Neural cell (in vitro differentiated cells): ENCODE measurements around the gene SNRPD2. TPM values are rescaled to one million over a fixed set of nuclear protein-coding genes. Genes with fewer than 3 reads are reported as not detected.

Experiments
- H2AFZ ChIP-seq: fragments of 200-600, 300-800 bp; sonication (generic), shearing (Covaris generic); 2 replicates; pipeline ENCODE4 v1.6.0; 2014; ENCODE audit warnings: low read depth, mild to moderate bottlenecking, antibody characterized with exemption, low read length, moderate library complexity
- H3F3A ChIP-seq: fragments of 200-600 bp; shearing (Covaris generic); 2 replicates; pipeline ENCODE4 v1.6.1; 2016; ENCODE audit warnings: mild to moderate bottlenecking, moderate library complexity, mixed read lengths, antibody characterized with exemption, low read length; ENCODE audit not compliant: insufficient read depth, poor library complexity, severe bottlenecking
- H3K27ac ChIP-seq: fragments of 200-600, 300-800 bp; sonication (generic), shearing (Covaris generic); 2 replicates; pipeline ENCODE4 v1.5.1; 2014; ENCODE audit warnings: mild to moderate bottlenecking, low read length, moderate library complexity
- H3K27me3 ChIP-seq: fragments of 300-800, 200-600 bp; sonication (generic), shearing (Covaris generic); 2 replicates; pipeline ENCODE4 v1.6.0; 2014; ENCODE audit warnings: mild to moderate bottlenecking, low read depth, low read length, moderate library complexity; ENCODE audit not compliant: insufficient read depth
- H3K36me3 ChIP-seq: fragments of 300-800, 200-600 bp; sonication (generic), shearing (Covaris generic); 2 replicates; pipeline ENCODE4 v1.5.1; 2014; ENCODE audit warnings: mild to moderate bottlenecking, antibody characterized with exemption, low read length, moderate library complexity; ENCODE audit not compliant: insufficient read depth
- H3K4me2 ChIP-seq: fragments of 300-800, 200-600 bp; sonication (generic), shearing (Covaris generic); 2 replicates; pipeline ENCODE4 v1.6.0; 2014; ENCODE audit warnings: mild to moderate bottlenecking, low read length
- H3K4me3 ChIP-seq: fragments of 300-800, 200-600 bp; sonication (generic), shearing (Covaris generic); 2 replicates; pipeline ENCODE4 v1.5.1; 2014; ENCODE audit warnings: mild to moderate bottlenecking, low read length, moderate library complexity
- H3K79me2 ChIP-seq: fragments of 200-600 bp; shearing (Covaris generic); replicated peaks from 2 replicates; pipeline ENCODE4 v1.6.0; 2014; ENCODE audit warnings: mild to moderate bottlenecking, low read length, moderate library complexity; ENCODE audit not compliant: insufficient read depth
- H3K9ac ChIP-seq: fragments of 300-800, 200-600 bp; sonication (generic), shearing (Covaris generic); 2 replicates; pipeline ENCODE4 v1.6.1; 2016; ENCODE audit warnings: mild to moderate bottlenecking, low read length, mixed read lengths
- H3K9me2 ChIP-seq: fragments of 200-600 bp; shearing (Covaris generic); 2 replicates; pipeline ENCODE4 v1.6.1; 2016; ENCODE audit warnings: mild to moderate bottlenecking, low read length, mixed read lengths; ENCODE audit not compliant: insufficient read depth
- H3K9me3 ChIP-seq: fragments of 200-600, 300-800 bp; sonication (generic), shearing (Covaris generic); 2 replicates; pipeline ENCODE4 v1.6.1; 2016; ENCODE audit warnings: mild to moderate bottlenecking, mixed run types, low read length, moderate library complexity, mixed read lengths
- H4K20me1 ChIP-seq: fragments of 200-600 bp; shearing (Covaris generic); 2 replicates; pipeline ENCODE4 v1.6.1; 2016; ENCODE audit warnings: mild to moderate bottlenecking, mixed run types; ENCODE audit not compliant: insufficient read depth
- EP300 ChIP-seq: fragments of 450-650 bp; conservative IDR thresholded peaks from 2 replicates; pipeline ENCODE4 v1.6.1; 2014; ENCODE audit warnings: antibody characterized with exemption, mild to moderate bottlenecking, moderate library complexity; ENCODE audit not compliant: poor library complexity, severe bottlenecking
- MXI1 ChIP-seq: fragments of 450-650 bp; conservative IDR thresholded peaks from 2 replicates; pipeline ENCODE4 v1.6.1; 2014; ENCODE audit warnings: antibody characterized with exemption, mild to moderate bottlenecking; ENCODE audit not compliant: poor library complexity, severe bottlenecking
- POLR2AphosphoS5 ChIP-seq: IDR thresholded peaks from 2 replicates; pipeline ENCODE4 v1.6.1; 2012
- RAD21 ChIP-seq: fragments of 450-650 bp; conservative IDR thresholded peaks from 2 replicates; pipeline ENCODE4 v1.6.1; 2014; ENCODE audit warnings: antibody characterized with exemption, mild to moderate bottlenecking, moderate library complexity
- REST ChIP-seq: IDR thresholded peaks from 2 replicates; pipeline ENCODE4 v1.6.1; 2012; ENCODE audit warnings: borderline replicate concordance
- SMC3 ChIP-seq: fragments of 450-650 bp; conservative IDR thresholded peaks from 2 replicates; pipeline ENCODE4 v1.6.1; 2014; ENCODE audit warnings: antibody characterized with exemption, mild to moderate bottlenecking, moderate library complexity; ENCODE audit not compliant: poor library complexity
- TAF1 ChIP-seq: IDR thresholded peaks from 2 replicates; pipeline ENCODE4 v1.6.1; 2012; ENCODE audit warnings: low read depth
- polyA minus RNA-seq: library from RNA; depleted of rRNA, polyadenylated mRNA; stranded (reverse); fragments of >200 nt; gene quantifications from 2 replicates; pipeline ENCODE4 v1.2.3, GENCODE V29; 2014
- polyA plus RNA-seq: library from polyadenylated mRNA; depleted of rRNA; stranded (reverse); fragments of >200 nt; gene quantifications from 2 replicates; pipeline ENCODE4 v1.2.3, GENCODE V29; 2014

Gene SNRPD2
- polyA plus RNA-seq: 333 and 372 TPM in 2 replicates
- 75.5 and 79.5 TPM in 2 replicates for polyA minus RNA-seq

- H3K4me2 ChIP-seq: peak within 1 kb of the TSS; percentile 93
- no peaks in the 10 kb centered on the region for H3K36me3 ChIP-seq
- no peaks in the 10 kb centered on the region for H3K9me3 ChIP-seq
- peaks cover 12% of the 10 kb centered on the region for H3K79me2 ChIP-seq
- no peaks in the 10 kb centered on the region for H3F3A ChIP-seq
- H3K27me3 ChIP-seq: no peaks in the 10 kb centered on the region
- peak within 1 kb of the TSS; percentile 87 for H3K27ac ChIP-seq
- TF ChIP-seq REST: peak; percentile 73
- no peak for TF ChIP-seq TAF1
- TF ChIP-seq RAD21: peak; percentile 45
- TF ChIP-seq EP300: peak; percentile 21
- peak; percentile 99 for TF ChIP-seq POLR2AphosphoS5
- TF ChIP-seq MXI1: peak; percentile 98
- H3K4me3 ChIP-seq: peak within 1 kb of the TSS; percentile 92
- peak within 1 kb of the TSS; percentile 83 for H2AFZ ChIP-seq
- H3K9me2 ChIP-seq: no peaks in the 10 kb centered on the region
- H3K9ac ChIP-seq: peak within 1 kb of the TSS; percentile 88
- no peaks in the 10 kb centered on the region for H4K20me1 ChIP-seq
Measured at GRCh38 chr19:45691516-45692186, at the start of gene SNRPD2. Gene SNRPD2, minus strand, starts transcription at chr19:45691953. Its CDS starts 65 bp downstream, at chr19:45691888.

GRCh38 chr19:45739498-45740439 is 48.0 kb upstream of the SNRPD2 start:
- Histone ChIP-seq H3F3A (no peaks in the 10 kb centered on the region), H3K4me3 (no peak overlapping the region), H3K79me2 (no peaks in the 10 kb centered on the region), H3K27me3 (no peaks in the 10 kb centered on the region), H3K4me2 (no peak overlapping the region), H3K36me3 (no peaks in the 10 kb centered on the region), H3K9ac (no peak overlapping the region), H3K9me2 (no peaks in the 10 kb centered on the region), H4K20me1 (no peaks in the 10 kb centered on the region), H2AFZ (no peak overlapping the region), H3K27ac (no peak overlapping the region), H3K9me3 (no peaks in the 10 kb centered on the region)
- TF ChIP-seq SMC3 (no peak), MXI1 (no peak), REST (no peak), EP300 (no peak)
